Embryonic facial prominence (tissue), 1 donor: ENCODE results near the gene HASPIN.

Source experiments
- DNase-seq: peaks from one replicate; pipeline ENCODE4 v3.0.0-alpha.2; 2016; ENCODE audit errors: extremely low spot score

The HASPIN gene

DNA sequence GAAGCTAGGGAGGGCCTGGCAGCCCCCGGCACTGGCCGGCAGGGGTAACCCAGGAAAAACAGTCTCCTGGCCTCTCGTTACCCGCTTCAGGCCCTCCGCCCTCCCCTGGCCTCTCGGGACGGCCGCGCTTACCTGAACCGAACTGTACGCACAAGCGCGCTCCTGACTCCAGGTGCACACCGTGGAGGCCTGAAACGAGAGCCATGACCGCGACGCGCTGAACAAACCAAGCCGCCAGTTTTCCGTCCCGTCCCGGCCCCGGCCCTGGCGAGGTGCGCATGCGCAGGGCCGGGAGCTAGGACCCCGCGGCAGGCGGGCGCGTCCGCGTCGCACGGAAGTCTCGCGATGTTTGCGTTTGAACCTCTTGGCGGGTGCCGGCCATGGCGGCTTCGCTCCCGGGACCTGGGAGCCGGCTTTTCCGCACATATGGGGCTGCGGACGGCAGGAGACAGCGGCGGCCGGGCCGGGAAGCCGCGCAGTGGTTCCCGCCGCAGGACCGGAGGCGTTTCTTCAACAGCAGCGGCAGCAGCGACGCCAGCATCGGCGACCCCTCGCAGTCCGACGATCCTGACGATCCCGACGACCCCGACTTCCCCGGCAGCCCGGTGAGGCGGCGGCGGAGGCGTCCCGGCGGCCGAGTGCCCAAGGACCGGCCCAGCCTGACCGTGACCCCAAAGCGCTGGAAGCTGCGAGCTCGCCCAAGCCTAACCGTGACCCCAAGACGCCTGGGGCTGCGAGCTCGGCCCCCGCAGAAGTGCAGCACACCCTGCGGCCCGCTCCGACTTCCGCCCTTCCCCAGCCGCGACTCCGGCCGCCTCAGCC lies at the start of gene HASPIN:
Gene HASPIN (plus strand): TSS at position 348 of the 822 bp plus-strand sequence. CDS start 33 bp downstream, at position 381.
- peak; percentile 74 for DNase-seq

DNA sequence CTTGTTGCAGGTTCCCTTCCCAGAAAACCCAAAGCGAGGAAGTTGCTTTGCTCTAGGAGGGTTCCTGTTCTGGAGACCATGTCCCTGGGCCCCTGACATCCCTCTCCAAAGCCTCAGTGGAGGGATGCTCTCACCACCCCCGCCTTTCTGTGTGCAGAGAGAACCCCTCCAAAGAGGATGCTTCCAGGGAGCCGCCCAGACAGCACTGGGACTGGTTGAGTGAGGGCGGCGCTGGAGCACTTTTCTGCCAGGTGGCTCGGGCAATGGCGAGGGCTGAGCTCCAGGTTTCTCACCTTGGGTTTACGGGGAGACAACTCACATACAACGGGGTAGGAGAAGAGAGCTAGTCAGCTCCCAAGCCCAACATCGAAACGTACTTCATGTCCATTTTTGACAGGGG lies 47.8 kb upstream of the HASPIN start:
- no peak for DNase-seq

DNA sequence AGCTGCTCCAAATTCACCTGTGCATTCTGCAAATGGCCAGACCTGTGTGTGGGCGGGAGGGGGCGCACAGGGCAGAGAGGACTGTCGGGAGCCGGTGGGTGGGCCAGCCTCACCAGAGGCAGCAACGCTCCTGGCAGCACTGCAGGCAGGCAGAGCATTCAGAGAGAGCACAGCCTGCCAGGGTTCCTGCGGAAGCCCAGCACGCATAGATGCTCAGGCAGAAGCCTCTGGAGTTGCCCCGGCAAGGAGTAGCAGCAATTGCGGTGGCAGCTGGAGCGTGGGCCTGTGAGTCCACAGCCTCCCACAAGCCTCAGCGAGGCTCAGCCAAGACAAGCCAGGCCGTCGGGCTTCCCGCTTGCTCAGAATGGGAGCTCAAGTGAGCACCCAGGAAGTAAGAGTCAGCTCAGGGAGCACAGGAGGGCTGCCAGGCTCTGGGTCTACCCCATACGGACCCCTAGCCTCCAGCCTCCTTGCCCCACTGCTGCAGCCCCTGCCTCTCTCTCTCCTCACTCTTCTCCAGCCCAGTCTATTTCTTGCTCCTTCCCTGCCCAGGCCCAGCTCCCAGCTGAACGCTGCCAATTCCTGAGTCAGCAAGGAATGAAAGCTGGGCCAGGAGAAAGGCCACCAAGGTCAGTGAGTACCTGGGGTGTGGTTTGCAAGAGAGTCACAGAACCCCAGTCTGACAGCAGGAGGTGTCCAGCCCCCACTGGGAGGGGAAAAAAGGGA lies 45.4 kb upstream of the HASPIN start:
- no peak for DNase-seq

DNA sequence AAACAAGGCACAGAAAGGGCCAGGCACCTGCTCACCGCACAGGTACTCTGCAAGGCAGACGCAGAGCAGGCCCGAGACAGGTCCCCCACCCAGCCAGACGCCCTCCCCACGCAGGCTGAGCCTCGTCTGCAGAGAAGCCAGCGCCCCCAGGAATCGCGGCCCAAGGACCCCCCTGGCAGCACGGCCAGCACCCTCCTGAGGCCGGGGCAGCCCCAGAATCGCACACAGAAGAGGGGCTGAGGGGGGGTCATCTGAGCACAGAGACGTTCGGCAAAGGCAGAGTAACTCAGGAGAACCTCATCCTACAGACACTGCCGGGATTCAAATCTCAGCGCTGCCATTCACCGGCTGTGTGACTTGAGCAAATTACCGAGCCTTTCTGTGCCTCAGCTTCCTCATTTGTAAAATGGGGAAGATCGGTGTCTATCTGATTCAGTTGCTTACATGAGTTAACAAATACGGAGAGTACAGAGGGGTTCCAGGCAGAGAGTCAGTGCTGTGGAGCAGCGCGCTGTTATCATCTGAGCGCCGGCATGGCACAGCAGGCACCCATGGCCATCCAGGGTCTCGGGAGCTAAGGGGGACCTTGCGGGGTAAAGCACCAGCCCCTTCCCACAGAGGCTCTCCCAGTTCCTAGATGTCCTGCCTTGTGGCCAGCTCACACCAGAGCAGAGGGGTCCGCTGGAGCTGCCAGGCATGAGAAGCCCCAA lies 44.7 kb upstream of the HASPIN start:
- no peak for DNase-seq

DNA sequence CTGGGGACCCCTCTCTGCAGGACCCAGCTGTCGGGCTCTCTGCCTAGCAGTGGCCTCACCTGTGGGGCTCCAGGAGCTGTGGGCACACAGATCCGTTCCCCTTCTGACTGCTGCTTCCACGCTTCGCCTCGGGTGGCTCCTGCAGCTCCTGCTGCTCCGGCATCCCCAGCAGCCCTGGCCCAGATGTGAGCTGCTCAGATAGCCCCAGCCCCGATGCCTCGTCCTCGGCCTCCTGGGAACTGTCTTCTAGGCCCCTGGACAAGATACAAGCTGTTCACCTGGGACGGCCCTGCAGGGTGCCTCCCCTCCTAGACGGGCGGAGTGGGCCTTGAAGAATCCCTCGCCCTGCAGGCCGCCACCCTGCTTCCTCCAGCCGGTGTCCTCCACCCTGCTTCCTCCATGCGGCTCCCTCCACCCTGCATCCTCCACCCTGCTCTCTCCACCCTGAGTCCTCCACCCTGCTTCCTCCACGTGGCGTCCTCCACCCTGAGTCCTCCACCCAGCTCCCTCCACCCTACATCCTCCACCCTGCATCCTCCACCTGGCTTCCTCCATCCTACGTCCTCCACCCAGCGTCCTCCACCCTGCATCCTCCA lies 44.1 kb upstream of the HASPIN start:
- DNase-seq = no peak

DNA sequence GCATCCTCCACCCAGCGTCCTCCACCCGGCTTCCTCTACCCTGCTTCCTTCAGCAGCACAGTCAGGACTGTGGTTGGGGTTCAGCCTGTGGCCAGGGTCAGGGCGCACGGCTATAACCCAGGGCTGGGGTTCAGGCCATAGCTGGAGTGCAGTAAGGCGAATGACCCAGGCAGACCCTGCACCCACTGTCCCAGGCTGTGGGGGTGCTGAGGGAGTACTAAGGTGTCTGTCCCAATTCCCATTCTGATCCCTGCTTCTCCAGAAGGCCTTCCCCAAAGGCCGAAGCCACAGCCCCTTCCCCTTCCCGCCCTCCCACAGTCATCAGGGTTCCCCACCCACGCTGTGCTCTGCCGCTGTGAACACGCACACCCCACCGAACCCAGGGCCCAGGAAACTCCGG lies 42.6 kb upstream of the HASPIN start:
- no peak for DNase-seq

DNA sequence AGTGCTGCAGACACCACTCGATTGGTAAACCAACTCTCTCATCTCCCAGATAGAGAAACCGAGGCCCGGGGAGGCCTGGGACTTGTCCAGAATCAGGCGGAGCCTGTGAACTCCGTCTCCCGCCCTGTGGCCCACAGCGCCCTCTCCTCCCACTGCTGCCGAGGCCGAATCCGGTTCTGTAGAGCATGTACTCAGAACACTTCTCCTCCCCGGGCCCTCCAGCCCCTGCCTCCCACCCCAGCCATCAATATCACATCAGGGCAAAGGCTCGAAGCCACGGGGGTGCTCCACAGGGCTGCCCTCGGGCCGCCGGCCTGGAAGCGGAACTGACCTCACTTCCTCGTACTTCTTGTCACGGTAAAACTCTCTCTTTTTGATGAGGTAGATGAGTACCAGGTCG lies 42.1 kb upstream of the HASPIN start:
- DNase-seq = no peak

DNA sequence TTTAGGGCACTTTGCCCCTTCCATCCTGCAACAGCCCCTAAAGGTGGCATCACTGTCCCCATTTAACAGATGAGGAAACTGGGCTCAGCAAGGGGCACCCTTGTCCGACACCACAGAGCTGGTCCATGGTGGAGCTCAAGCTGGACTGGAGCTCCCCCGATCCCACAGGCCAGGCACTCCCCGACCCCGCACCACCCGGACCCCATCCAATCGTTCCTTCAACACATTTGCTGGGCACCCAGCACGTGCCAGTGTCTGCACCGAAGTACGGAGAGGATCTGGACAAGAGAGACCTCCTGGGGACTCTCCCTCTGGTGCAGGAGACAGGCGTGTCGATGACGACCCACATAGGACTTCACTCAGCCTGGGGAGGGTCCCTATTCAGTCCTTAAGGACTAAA lies 41.7 kb upstream of the HASPIN start:
- DNase-seq = no peak

DNA sequence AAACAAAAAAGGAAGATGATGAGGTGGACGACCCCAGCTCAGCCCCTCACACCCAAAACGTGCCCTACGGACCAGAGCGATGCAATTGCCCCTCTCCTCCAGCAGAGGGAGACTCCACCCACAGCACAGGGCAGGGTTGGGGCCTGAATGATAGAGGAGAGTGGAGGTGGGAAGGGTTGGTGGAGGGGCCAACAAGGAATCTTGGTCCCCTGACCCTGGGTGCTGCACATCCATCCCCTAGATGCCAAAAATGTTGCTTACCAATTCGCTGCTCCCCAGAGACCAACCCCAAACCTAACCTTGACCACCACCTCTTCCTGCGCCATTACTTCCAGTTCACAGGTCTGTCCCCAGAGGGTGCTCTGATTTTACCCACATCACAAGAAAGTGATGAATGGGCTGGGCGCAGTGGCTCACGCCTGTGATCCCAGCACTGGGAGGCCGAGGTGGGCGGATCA lies 40.6 kb upstream of the HASPIN start:
- no peak for DNase-seq

DNA sequence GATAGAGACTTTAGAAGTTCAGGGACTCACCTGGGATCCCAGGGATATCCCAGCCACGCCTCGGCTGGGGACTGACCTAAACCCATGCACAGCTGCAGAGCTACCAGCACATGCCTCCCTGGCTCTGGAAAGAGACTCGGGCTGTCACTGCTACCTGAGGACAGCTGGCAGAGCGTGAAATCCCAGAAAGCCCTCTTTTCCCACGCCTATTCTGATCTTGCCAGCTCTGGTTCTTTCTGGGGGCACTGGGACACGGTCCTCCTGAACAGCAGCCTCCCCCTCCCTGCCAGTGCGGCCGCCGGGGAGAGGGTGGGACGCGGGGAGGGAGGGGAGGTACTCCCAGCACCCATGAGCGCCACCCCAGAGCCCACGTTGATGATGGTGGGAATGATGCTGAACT lies 38.5 kb upstream of the HASPIN start:
- DNase-seq = no peak

DNA sequence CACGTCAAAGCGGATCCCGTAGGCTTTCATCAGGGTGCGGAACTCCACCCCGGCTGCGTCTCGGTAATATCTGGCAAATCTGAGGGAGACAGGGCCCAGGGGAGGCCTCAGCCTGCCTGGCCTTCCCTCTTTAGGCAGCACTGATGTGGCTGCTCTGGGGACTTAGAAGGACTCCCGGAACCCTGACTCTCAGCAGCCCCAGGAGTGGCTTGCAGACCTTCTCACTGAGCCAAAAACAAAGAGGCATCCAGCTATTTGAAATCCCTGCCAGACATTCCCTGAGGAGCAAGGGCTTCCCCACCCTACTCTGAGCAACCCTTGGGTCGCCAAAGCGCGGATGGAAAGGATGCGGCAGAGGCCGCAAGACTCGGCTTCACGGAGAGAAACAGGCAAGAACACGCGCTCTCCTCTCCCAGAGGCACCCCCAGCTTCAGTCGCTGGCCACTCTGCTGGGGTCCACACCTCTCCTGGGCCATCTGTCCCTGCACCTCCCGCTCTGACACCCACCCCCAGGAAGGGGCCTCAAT lies 35.6 kb upstream of the HASPIN start:
- no peak for DNase-seq

DNA sequence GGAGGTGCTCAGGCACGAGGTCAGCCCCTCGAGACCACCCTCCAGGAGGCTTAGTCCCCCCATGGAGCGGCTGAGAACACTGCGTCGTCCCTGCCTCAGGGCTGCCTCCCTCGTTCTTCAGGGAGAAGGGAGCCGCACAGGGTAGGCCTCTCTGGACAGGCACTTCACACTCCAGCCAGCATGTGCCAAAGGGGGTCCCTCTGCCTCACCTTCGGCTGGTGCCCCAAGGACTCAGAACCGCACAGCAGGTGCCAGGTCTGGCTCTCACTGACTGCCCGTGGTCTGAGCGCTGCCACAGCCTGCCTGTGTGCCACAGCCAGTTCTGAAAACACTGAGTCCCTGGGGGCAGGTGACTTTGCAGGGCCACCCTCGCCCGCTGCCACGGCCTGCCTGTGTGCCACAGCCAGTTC lies 34.8 kb upstream of the HASPIN start:
- no peak for DNase-seq

DNA sequence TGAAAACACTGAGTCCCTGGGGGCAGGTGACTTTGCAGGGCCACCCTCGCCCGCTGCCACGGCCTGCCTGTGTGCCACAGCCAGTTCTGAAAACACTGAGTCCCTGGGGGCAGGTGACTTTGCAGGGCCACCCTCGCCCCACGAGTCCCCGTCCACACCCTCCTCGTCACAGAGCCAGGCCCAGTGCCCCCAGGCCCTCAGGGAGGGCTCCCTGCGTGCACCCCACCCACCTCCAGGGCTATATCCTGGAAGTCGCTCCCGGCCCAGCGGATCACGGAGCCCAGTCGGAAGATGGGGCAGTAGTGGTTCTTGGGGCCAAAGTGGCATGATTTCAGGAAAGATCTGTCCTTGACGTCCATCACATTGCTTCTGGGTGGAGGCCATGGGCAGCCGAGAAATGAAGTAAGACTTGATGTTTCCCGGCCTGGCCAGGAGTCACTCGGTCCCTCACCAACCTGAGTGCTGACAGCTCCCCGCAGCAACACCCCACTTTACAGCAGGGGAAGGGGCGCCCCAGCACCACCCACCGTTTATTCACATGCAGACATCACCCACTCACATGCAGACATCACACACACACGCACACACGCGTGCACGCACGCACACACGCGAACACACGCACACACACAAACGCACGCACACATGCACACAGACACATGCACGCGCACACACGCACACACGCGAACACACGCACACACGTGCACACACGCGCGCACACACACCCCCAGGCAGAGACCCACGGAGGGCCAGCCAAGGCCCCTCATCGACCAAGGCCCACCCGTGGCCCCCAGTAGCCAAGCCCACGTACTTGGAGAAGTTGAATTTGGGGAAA lies 34.2 kb upstream of the HASPIN start:
- no peak for DNase-seq

DNA sequence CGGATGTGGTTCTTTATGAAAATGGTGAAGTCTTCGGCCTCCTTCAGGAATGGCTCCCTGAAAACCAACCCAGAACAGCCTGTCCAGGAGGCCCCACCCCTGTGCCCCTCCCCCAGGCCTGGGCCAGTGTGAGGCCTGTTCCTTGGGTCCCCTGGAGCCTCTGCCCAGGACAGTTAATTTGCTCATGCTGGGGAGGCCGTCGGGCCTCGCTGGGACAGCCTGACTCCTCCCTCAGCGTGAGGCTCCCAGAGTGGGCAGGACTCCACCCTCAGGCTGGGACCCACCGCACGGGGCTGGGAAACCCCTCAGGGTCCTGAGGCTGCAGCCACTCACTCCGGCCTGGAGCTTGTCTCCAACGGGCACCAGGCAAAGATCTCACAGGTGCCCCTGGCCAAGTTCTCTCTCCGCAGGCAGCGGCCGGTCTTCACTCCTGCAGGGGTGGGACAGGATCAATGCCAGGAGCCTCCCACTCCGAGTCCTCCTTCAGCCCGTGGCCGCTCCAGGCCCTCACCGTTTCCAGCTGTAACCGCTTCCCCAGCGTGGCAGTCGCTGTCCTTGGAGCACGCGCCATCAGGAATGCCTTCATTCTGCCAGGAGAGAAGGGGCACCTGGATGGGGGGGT lies 33.5 kb upstream of the HASPIN start:
- no peak for DNase-seq

DNA sequence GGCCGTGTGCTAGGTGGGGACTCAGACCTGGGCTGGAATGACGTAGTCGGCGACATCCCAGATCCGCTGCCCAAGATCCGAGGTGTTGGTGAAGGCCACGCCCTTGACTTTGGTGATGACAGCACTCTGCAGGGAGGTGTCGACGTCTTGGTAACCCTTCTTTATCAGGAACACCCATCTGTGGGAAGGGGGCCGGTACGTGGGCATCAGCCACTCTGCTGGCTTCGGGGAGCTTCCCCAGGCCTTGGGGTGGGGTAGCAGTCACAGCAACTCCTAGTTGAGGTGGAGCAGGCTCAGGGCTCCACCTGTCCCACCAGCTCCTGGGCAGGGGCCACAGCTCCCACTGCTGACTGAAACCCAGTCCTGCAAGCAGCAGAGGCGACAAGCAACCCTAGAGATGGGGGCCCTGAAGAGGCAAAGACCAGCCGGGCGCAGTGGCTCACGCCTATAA lies 32.1 kb upstream of the HASPIN start:
- DNase-seq = no peak

DNA sequence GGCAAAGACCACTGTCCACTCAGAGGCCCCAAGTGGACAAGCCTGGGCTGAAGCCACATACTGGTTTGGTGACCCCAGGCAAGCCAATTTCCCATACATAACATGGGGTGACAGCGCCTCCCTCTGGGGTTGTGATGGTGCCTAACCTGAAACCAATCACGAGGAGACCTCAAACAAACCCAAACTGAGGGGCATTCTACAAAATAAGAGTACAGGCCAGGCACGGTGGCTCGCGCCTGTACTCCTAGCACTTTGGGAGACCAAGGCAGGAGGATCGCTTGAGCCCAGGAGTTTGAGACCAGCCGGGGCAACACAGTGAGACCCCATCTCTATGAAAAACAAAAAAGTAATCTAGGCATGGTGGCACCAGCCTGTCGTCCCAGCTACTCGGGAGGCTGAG lies 31.4 kb upstream of the HASPIN start:
- DNase-seq = no peak

DNA sequence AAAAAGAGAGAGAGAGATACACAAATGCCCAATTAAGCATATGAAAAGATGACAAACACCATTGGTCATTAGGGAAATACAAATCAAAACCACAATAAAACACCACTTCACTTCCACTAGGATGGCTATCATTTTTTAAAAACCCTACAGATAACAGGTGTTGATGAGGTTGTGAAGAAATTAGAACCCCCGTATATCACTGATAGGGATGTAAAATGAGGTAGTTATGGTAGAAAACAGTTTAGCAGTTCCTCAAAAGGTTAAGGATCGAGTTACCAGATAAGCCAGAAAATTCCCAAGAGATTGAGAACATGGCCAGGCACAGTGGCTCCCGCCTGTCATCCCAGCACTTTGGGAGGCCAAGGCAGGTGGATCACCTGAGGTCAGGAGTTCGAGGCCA lies 30.6 kb upstream of the HASPIN start:
- DNase-seq = no peak

DNA sequence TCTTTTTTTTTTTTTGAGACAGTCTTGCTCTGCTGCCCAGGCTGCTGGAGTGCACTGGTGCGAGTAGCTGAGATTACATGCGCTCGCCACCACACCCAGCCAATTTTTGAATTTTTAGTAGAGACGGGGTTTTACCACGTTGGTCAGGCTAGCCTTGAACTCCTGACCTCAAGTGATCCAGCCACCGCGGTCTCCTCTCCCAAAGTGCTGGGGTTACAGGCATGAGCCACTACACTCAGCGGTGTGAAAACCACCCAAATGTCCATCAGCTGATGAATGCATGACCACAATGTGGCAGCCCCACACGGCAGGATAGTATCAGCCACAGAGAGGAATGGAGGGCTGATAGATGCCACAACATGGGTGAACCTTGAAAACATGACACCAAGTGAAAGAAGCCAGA lies 29.9 kb upstream of the HASPIN start:
- DNase-seq = no peak

DNA sequence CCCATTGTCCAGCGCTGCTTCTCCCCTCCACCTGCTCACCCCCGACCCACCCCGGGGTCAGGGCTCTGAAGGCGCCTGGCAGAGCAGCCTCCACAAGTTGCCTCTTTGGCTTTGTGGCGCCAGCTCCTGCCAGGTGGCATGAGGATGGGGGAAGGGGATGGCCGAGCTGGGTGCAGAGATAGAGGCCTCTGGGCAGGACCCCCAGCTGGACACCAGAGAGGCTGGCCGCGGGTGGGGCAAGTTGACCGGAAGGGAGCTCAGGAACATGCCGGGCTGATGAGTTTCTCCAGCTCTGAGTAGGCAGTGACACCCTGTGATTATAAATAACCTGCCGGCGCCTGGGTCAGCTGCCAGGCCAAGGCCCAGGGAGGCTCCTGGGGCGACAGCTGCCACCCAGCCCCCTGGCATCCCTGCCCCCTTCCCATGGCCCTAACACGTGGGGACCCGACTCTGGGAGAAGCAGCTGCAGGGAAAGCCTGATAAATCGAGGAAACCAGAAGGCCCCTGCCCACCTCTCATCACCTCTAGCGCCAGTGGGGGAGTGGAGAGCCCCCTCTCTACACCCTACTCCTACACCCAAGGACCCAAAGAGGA lies 28.5 kb upstream of the HASPIN start:
- no peak for DNase-seq
